ENCODE measurements around the gene CAPN15.

GRCh38 chr16:568401-569258 lies 41.1 kb downstream of the CAPN15 start:
- no peak for TF ChIP-seq EZH2 (IDR thresholded peaks at IDR 0.05; ENCODE audit: low read length, unreplicated experiment)
- no peak for TF ChIP-seq CTCF (conservative IDR thresholded peaks at IDR 0.05; ENCODE audit: low read depth, low read length)

Measured in PC-3 (cell line).